Activated CD4-positive, alpha-beta T cell treated with anti-CD3 and anti-CD28 coated beads, Interleukin-2, amount 10 ng/mL, durations not matched to agents 24 days and 14 days (primary cell): ENCODE data around the gene STK39. TPM values are rescaled to one million over a fixed set of nuclear protein-coding genes. Genes with fewer than 3 reads are reported as not detected.
"Not testable (repeated sequence)": the region's sequence is repeated elsewhere in the genome, so short reads cannot be mapped to it uniquely, and the experiment has no call there.

Experiments
- DNase-seq: peaks from one replicate; pipeline ENCODE4 v3.0.0; 2022
- H3K27ac Mint-ChIP-seq: one replicate; pipeline ENCODE4 v1.8.0; 2022; ENCODE audit warnings: mild to moderate bottlenecking, mixed read lengths
- H3K27me3 Mint-ChIP-seq: one replicate; pipeline ENCODE4 v1.8.0; 2022; ENCODE audit warnings: mixed read lengths
- H3K36me3 Mint-ChIP-seq: one replicate; pipeline ENCODE4 v1.8.0; 2022; ENCODE audit warnings: low read depth, mild to moderate bottlenecking, mixed read lengths
- H3K4me1 Mint-ChIP-seq: one replicate; pipeline ENCODE4 v1.8.0; 2021; ENCODE audit warnings: mixed read lengths
- H3K4me3 Mint-ChIP-seq: one replicate; pipeline ENCODE4 v1.8.0; 2022; ENCODE audit warnings: mild to moderate bottlenecking, moderate library complexity, mixed read lengths
- H3K9me3 Mint-ChIP-seq: one replicate; pipeline ENCODE4 v1.8.0; 2021; ENCODE audit warnings: mixed read lengths
- intact Hi-C: fragments of 100-400 bp; cut with micrococcal nuclease; formaldehyde crosslinking; loops from one replicate; pipeline ENCODE4 v1.15.1; 2023
- total RNA-seq: library from RNA; stranded (reverse); gene quantifications from 2 replicates; pipeline ENCODE4 v1.2.3, GENCODE V29; 2022

STK39 gene
- total RNA-seq, 1 donor from 2014 or later, result 40.9 TPM

- DNase-seq, result no peak
- Mint-ChIP-seq H3K36me3 (peaks cover 6% of the 10 kb centered on the region), H3K4me1 (peaks cover under 1% of the 10 kb centered on the region), H3K9me3 (peaks cover 3% of the 10 kb centered on the region), H3K27me3 (no peaks in the 10 kb centered on the region), H3K27ac (no peak overlapping the region), H3K4me3 (no peak overlapping the region)
- intact Hi-C loops, result no loop called here
Observed at GRCh38 chr2:168096158-168096557, 151.2 kb downstream of the STK39 start.

DNA sequence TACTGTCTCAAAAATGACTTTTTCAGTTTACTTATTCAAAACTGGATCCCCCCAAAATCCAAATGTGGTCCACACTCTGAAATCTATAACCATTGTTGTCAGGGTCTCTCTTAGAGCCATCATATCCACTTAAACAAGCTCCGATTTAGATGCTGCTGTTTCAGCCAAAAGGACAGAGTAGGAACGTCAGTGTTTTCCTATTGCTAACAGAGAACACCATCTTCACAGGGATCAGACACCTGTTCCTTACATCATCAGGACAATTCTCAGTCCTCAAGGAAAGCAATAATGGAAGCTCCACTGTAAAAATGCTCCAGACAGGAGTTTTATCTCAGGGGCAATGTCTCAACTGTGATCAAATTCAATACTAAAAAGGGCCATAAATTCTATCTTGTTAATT, 155.4 kb downstream of the STK39 start:
- H3K27ac Mint-ChIP-seq, result no peak overlapping the region
- peaks cover 10% of the 10 kb centered on the region for H3K36me3 Mint-ChIP-seq
- H3K4me3 Mint-ChIP-seq, result no peak overlapping the region
- H3K4me1 Mint-ChIP-seq, result peaks cover 18% of the 10 kb centered on the region
- no peak for DNase-seq
- H3K27me3 Mint-ChIP-seq, result no peaks in the 10 kb centered on the region
- intact Hi-C loops, result no loop called here
- H3K9me3 Mint-ChIP-seq, result no peaks in the 10 kb centered on the region

DNA sequence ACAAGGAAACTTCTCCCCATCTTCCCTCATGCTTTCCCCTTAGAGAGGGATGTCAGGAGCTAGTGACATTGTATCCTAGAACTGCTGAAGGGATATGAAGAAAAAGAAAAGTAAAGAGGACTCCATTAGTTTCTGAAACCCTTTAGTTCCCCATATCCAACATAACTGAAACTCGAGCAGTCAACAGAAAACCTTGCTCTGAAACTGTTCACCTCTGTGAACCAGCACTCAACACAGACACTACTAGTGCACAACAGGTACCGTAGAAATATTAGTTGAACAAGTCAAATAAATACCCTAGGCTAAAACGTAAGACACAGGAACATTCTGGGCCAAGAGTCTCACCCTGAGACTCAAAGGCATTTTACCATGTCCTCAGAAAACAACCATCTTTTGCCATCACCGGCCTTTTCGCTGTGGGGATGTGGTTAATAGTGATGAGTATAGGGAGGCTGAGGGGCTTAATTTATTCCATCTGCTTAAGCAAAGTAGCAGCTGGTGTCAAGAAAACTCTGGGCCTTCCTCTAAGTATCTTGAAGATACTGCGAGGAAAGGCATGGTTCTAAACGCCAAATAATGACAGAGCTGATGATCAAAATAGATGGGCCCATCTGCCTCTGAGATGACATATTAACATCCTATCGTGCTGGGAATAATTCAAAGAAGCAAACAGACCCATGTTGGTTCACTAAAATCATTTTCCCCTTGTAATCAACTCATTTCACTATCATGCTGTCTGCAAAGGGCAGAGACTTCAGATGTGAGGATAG, 156.8 kb downstream of the STK39 start:
- H3K27ac Mint-ChIP-seq, result peak overlapping the region; percentile 39
- no peak overlapping the region for H3K4me3 Mint-ChIP-seq
- H3K4me1 Mint-ChIP-seq, result peaks cover 18% of the 10 kb centered on the region
- no peaks in the 10 kb centered on the region for H3K9me3 Mint-ChIP-seq
- intact Hi-C loops, result no loop called here
- H3K36me3 Mint-ChIP-seq, result peaks cover 10% of the 10 kb centered on the region
- no peak for DNase-seq
- no peaks in the 10 kb centered on the region for H3K27me3 Mint-ChIP-seq

DNA sequence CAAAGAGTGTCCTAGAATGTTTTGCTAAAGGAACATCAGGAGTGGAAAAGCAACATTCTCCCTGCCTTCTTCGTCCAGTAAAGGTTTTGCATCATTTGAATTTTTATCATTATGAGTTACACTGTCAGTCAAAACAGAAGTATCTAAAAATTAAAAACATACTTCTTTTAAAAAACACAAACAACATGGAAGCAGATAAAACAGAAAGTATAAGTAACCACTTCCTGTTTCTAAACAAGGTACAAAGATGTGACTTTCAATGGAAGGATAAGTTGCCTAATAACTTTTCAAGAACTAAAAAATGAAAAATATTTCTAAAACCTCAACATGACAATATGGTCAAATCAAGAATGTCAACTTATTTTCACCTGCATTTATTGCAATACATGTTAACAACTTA, 158.2 kb downstream of the STK39 start:
- Mint-ChIP-seq H3K4me1 (peaks cover 19% of the 10 kb centered on the region), H3K4me3 (no peak overlapping the region), H3K36me3 (peaks cover 10% of the 10 kb centered on the region), H3K27me3 (no peaks in the 10 kb centered on the region), H3K27ac (peak overlapping the region; percentile 47), H3K9me3 (no peaks in the 10 kb centered on the region)
- no peak for DNase-seq
- intact Hi-C loops, result no loop called here

GRCh38 chr2:168087401-168087800, 160.0 kb downstream of the STK39 start:
- H3K9me3 Mint-ChIP-seq, result peaks cover 5% of the 10 kb centered on the region
- peaks cover 19% of the 10 kb centered on the region for H3K4me1 Mint-ChIP-seq
- no peaks in the 10 kb centered on the region for H3K27me3 Mint-ChIP-seq
- H3K4me3 Mint-ChIP-seq, result no peak overlapping the region
- H3K27ac Mint-ChIP-seq, result no peak overlapping the region
- intact Hi-C loops, result no loop called here
- peaks cover 10% of the 10 kb centered on the region for H3K36me3 Mint-ChIP-seq
- no peak for DNase-seq

GRCh38 chr2:168086851-168087250, 160.5 kb downstream of the STK39 start:
- Mint-ChIP-seq H3K9me3 (peaks cover 7% of the 10 kb centered on the region), H3K27me3 (no peaks in the 10 kb centered on the region), H3K27ac (no peak overlapping the region), H3K36me3 (peaks cover 14% of the 10 kb centered on the region), H3K4me1 (peaks cover 19% of the 10 kb centered on the region), H3K4me3 (no peak overlapping the region)
- intact Hi-C loops, result no loop called here
- DNase-seq, result no peak

DNA sequence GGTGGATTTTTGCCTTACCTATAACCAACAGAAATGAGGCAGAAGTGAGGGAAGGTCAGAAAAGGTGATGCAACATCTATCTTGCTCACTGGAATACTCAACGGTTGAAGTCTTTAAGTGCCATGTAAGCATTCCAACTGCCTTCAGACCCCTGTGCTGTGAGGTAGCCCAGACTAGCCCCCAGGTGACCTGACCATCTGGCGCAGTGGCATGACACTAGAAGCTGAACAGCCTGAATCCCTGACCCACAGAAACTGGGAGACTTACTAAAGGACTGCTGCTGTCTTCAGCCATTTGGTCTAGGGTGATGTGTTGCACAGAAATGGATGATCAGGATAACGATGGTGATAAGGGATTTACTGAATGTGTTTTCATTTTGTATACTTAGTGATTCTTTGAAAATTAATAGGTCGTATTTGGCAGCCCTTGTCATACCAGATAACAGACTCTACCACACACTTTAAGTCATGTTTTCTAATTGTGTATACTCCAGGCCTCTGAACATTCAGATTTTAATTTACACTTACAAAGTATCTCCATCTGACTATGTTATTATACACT, 161.5 kb downstream of the STK39 start:
- no peak overlapping the region for H3K27ac Mint-ChIP-seq
- H3K4me1 Mint-ChIP-seq, result peaks cover 16% of the 10 kb centered on the region
- H3K9me3 Mint-ChIP-seq, result peaks cover 7% of the 10 kb centered on the region
- H3K36me3 Mint-ChIP-seq, result peaks cover 16% of the 10 kb centered on the region
- H3K27me3 Mint-ChIP-seq, result no peaks in the 10 kb centered on the region
- intact Hi-C loops, result no loop called here
- H3K4me3 Mint-ChIP-seq, result no peak overlapping the region
- no peak for DNase-seq

GRCh38 chr2:168084288-168084687, 163.1 kb downstream of the STK39 start:
- H3K27ac Mint-ChIP-seq, result no peak overlapping the region
- H3K4me1 Mint-ChIP-seq, result peaks cover 12% of the 10 kb centered on the region
- no peak overlapping the region for H3K4me3 Mint-ChIP-seq
- no peaks in the 10 kb centered on the region for H3K27me3 Mint-ChIP-seq
- H3K9me3 Mint-ChIP-seq, result peaks cover 7% of the 10 kb centered on the region
- DNase-seq, result no peak
- H3K36me3 Mint-ChIP-seq, result peaks cover 15% of the 10 kb centered on the region
- intact Hi-C loops, result no loop called here

DNA sequence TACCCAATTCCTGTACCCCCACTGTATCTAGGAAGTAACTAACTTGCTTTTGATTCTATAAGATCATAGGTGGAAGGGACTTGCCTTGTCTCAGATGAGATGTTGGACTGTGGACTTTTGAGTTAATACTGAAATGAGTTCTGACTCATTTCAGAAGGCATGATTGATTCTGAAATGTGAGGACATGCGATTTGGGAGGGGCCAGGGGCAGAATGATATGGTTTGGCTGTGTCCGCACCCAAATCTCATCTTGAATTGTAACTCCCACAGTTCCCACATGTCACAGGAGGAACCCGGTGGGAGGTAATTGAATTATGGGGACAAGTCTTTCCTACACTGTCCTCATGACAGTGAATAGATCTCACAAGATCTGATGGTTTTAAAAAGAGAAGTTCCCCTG, 165.9 kb downstream of the STK39 start:
- H3K27ac Mint-ChIP-seq, H3K27me3 Mint-ChIP-seq, DNase-seq, H3K4me3 Mint-ChIP-seq, H3K9me3 Mint-ChIP-seq, intact Hi-C loops, H3K36me3 Mint-ChIP-seq, H3K4me1 Mint-ChIP-seq: not testable (repeated sequence)

GRCh38 chr2:168079236-168079635, 168.2 kb downstream of the STK39 start:
- Mint-ChIP-seq H3K36me3 (peaks cover 9% of the 10 kb centered on the region), H3K27ac (no peak overlapping the region), H3K4me3 (no peak overlapping the region), H3K27me3 (no peaks in the 10 kb centered on the region), H3K4me1 (no peaks in the 10 kb centered on the region), H3K9me3 (peaks cover 7% of the 10 kb centered on the region)
- intact Hi-C loops, result no loop called here
- no peak for DNase-seq

- DNase-seq, result no peak
- Mint-ChIP-seq H3K4me1 (no peaks in the 10 kb centered on the region), H3K36me3 (peaks cover 4% of the 10 kb centered on the region), H3K27me3 (no peaks in the 10 kb centered on the region), H3K4me3 (no peak overlapping the region), H3K27ac (no peak overlapping the region), H3K9me3 (no peaks in the 10 kb centered on the region)
- intact Hi-C loops, result no loop called here
Observed at GRCh38 chr2:168076731-168077130, 170.7 kb downstream of the STK39 start.

DNA sequence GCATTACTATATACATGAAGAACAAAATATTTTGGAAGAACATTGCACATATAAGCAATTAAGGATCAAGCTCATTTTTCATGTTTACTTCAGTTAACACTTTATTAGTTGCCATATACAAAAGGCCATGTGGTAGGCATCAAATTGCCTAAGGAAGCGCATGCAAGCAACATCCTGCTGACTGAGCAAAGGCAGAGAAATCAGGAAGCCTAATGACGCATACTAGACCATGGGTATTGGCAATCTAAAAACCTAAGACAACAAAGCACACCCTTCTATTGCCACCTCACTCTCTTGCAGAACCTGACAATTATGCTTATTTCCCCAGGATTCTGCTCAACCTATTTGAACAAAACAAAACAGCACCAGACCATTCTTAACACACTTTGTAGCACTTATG, 171.9 kb downstream of the STK39 start:
- Mint-ChIP-seq H3K9me3 (no peaks in the 10 kb centered on the region), H3K4me1 (no peaks in the 10 kb centered on the region), H3K27me3 (no peaks in the 10 kb centered on the region), H3K4me3 (no peak overlapping the region), H3K36me3 (peaks cover 7% of the 10 kb centered on the region), H3K27ac (no peak overlapping the region)
- intact Hi-C loops, result no loop called here
- no peak for DNase-seq

- peaks cover under 1% of the 10 kb centered on the region for H3K4me1 Mint-ChIP-seq
- H3K9me3 Mint-ChIP-seq, result no peaks in the 10 kb centered on the region
- no peaks in the 10 kb centered on the region for H3K27me3 Mint-ChIP-seq
- intact Hi-C loops, result no loop called here
- no peak overlapping the region for H3K27ac Mint-ChIP-seq
- no peak for DNase-seq
- H3K4me3 Mint-ChIP-seq, result no peak overlapping the region
- peaks cover 7% of the 10 kb centered on the region for H3K36me3 Mint-ChIP-seq
Observed at GRCh38 chr2:168072626-168073303, 174.6 kb downstream of the STK39 start.
